ENCODE results near the gene CABP4. TPM values are rescaled to one million over a fixed set of nuclear protein-coding genes. Genes with fewer than 3 reads are reported as not detected.

The CABP4 gene
- total and polyA plus RNA-seq, 2 donors (not counting 3 experiments of a cell fraction or from before 2014, with no cell fraction given): 2.4 to 5.0 TPM

DNA sequence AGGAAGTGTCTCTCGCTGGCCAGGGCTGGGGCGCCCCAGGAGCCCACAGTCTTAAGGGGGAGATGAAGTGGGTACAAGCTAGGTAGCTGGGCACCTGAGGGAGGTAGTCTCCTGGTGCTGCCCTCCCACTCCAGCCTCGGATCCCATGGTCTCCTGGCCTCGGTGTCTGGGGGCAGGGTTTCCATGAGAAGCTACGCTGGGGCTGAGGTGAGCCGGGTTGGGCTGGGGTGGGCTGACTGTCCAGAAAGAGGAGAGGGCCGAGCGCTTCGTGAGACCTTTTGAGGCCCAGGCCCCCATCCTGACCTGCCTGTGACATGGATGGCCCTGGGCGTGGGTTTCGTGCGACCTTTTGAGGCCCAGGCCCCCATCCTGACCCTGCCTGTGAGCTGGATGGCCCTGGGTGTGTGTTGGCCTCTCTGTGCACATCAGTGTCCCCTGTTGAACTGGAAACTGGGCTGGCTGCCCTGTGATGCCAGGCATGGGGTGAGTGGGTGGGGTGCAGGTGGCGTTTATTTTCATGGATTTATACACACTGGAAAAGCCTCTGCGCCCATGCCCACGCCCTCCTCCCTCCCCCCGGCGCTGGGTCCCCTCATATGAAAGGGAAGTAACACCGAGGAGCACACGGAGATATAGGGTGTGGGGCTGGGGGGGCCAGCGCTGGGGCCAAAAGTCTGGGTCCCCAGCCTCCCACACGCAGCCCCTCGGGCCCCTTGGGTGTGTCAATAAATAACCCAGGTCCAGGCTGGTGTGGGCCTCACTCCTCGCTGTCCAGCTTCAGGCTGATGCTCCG is 36.3 kb downstream of the CABP4 start:
- CTCF ChIA-PET: interaction anchor here (1.2 to 2.6 kb wide), 2 partner anchors 90 to 134 kb away, joined by 3 to 10 read pairs; partner anchors contain the start of gene PPP1CA
- FAIRE-seq (no peak), DNase-seq (ENCODE audit: low read depth, low spot score) (no peak)
- dilution Hi-C loops (cut with MboI; ENCODE audit: extremely low pct_ligation_motif_present, low sequenced_read_pairs) (no loop called here), intact Hi-C loops (cut with micrococcal nuclease) (no loop called here)
- Histone ChIP-seq H3K4me3 (replicated peaks in 1 of 3; ENCODE audit: insufficient read depth in 1 of 3, low read depth in 1 of 3, low read length in 3 of 3) (no peak overlapping the region), H3K27me3 (ENCODE audit: control insufficient read depth in 2 of 2, insufficient read depth in 2 of 2, low read length in 2 of 2) (no peaks in the 10 kb centered on the region), H3K4me2 (ENCODE audit: insufficient read depth, low read length) (no peak overlapping the region), H3K36me3 (ENCODE audit: control insufficient read depth in 2 of 2, extremely low read depth in 1 of 2, insufficient read depth in 2 of 2, low read length in 2 of 2) (peaks cover 0 to 9% of the 10 kb centered on the region in 2 experiments), H2AFZ (ENCODE audit: low read depth, low read length) (no peak overlapping the region), H4K20me1 (replicated peaks; ENCODE audit: control insufficient read depth, extremely low read depth, insufficient read depth, low read length) (no peaks in the 10 kb centered on the region), H3K27ac (ENCODE audit: insufficient read depth, low read depth, low read length) (no peak overlapping the region), H3K9me1 (replicated peaks; ENCODE audit: control insufficient read depth, extremely low read depth, insufficient read depth, low read length) (no peaks in the 10 kb centered on the region), H3K4me1 (ENCODE audit: control insufficient read depth, extremely low read depth, insufficient read depth, low read length) (no peaks in the 10 kb centered on the region), H3K9ac (replicated peaks; ENCODE audit: extremely low read depth, insufficient read depth, low read length) (no peak overlapping the region), H3K79me2 (ENCODE audit: control insufficient read depth, insufficient read depth, low read length) (no peaks in the 10 kb centered on the region), H3K9me3 (replicated peaks; ENCODE audit: control insufficient read depth, insufficient read depth, low read length) (no peaks in the 10 kb centered on the region)
- POLR2A ChIA-PET: no interaction called here
- TF ChIP-seq FOS (IDR thresholded peaks at IDR 0.05; ENCODE audit: borderline replicate concordance, insufficient read depth, low read length): no peak
- TF ChIP-seq POLR2A (IDR thresholded peaks at IDR 0.05; ENCODE audit: low read depth, low read length): no peak
- no peak for TF ChIP-seq EZH2 (IDR thresholded peaks at IDR 0.05; ENCODE audit: borderline replicate concordance, low read depth, low read length, severe bottlenecking)
- TF ChIP-seq POLR2AphosphoS5 (IDR thresholded peaks at IDR 0.05; ENCODE audit: insufficient read depth, low read depth, low read length): no peak
- TF ChIP-seq, protein P1, sequence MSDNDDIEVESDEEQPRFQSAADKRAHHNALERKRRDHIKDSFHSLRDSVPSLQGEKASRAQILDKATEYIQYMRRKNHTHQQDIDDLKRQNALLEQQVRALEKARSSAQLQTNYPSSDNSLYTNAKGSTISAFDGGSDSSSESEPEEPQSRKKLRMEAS (IDR thresholded peaks at IDR 0.05; ENCODE audit: insufficient read depth, insufficient read length): no peak
- TF ChIP-seq MYC (IDR thresholded peaks at IDR 0.05; ENCODE audit: low read depth, low read length): no peak
- BruUV-seq (replicated peaks): no TSS peak
